Prostate gland (tissue), 2 donors: Measurements from ENCODE around the gene UGT2A3.

ENCODE experiments used
- POLR2A ChIP-seq: fragments of 450-650 bp; IDR thresholded peaks from one replicate; pipeline ENCODE4 v1.6.1; 2016; ENCODE audit warnings: antibody characterized with exemption, mild to moderate bottlenecking
- POLR2AphosphoS5 ChIP-seq: sonication (generic); formaldehyde crosslinking; IDR thresholded peaks from one replicate; pipeline ENCODE4 v1.6.1; 2017; ENCODE audit warnings: antibody characterized with exemption
- TF ChIP-seq, protein P1 (sequence below), 4 experiments: fragments of 200-600 bp in 2 of 4; fragments of 450-650 bp in 2 of 4; sonication (generic) in 2 of 4; IDR thresholded peaks; 1 replicate in 3 of 4; 2 replicates in 1 of 4; pipeline ENCODE4 v1.5.1; 2016 to 2019; ENCODE audit warnings: antibody characterized with exemption in 4 of 4, mild to moderate bottlenecking in 2 of 4, moderate library complexity in 2 of 4

DNA sequence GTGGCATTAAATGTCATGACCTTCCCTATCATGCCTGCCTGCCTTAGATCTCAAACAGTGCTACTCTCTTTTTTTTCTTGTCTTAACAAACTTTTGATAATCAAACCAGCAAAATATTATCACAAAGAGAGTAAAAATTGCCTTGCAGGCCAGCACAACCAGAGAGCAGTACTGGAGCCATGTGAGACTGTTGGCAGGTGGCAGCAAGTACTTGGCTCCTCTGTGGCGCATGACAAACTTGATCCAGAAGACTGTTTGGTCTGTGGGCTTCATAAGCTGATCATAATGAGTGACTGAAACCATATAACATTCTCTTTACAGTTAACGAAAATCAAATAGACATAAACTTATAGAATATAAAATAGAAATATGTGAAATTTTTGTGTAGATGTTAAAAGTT, 33.3 kb upstream of the UGT2A3 start:
- TF ChIP-seq, protein P1, sequence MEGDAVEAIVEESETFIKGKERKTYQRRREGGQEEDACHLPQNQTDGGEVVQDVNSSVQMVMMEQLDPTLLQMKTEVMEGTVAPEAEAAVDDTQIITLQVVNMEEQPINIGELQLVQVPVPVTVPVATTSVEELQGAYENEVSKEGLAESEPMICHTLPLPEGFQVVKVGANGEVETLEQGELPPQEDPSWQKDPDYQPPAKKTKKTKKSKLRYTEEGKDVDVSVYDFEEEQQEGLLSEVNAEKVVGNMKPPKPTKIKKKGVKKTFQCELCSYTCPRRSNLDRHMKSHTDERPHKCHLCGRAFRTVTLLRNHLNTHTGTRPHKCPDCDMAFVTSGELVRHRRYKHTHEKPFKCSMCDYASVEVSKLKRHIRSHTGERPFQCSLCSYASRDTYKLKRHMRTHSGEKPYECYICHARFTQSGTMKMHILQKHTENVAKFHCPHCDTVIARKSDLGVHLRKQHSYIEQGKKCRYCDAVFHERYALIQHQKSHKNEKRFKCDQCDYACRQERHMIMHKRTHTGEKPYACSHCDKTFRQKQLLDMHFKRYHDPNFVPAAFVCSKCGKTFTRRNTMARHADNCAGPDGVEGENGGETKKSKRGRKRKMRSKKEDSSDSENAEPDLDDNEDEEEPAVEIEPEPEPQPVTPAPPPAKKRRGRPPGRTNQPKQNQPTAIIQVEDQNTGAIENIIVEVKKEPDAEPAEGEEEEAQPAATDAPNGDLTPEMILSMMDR (IDR thresholded peaks at IDR 0.05) = no peak
- TF ChIP-seq POLR2A (no peak), POLR2AphosphoS5 (no peak)
